Lower lobe of right lung (tissue), 2 donors: ENCODE results near the gene FGF5. TPM values are rescaled to one million over a fixed set of nuclear protein-coding genes. Genes with fewer than 3 reads are reported as not detected.
"Not testable (repeated sequence)": the region's sequence is repeated elsewhere in the genome, so short reads cannot be mapped to it uniquely, and the experiment has no call there.

Experiments used
- ATAC-seq, 2 donors: fragments of 200-7000 bp; cut with Tn5 transposase; one replicate each; pipeline ENCODE4 v1.9.1; 2020 to 2022; ENCODE audit warnings: mild to moderate bottlenecking in 2 of 2, moderate library complexity in 2 of 2
- DNase-seq: peaks from one replicate; pipeline ENCODE4 v3.0.0-alpha.2; 2020
- H3K27ac ChIP-seq: fragments of 200-600 bp; one replicate; pipeline ENCODE4 v1.8.0; 2022
- H3K27me3 ChIP-seq: fragments of 200-600 bp; one replicate; pipeline ENCODE4 v1.8.0; 2022; ENCODE audit warnings: low read depth
- H3K36me3 ChIP-seq: fragments of 200-600 bp; one replicate; pipeline ENCODE4 v1.8.0; 2022; ENCODE audit warnings: mild to moderate bottlenecking
- H3K4me1 ChIP-seq: fragments of 200-600 bp; one replicate; pipeline ENCODE4 v1.8.0; 2022
- H3K4me3 ChIP-seq: fragments of 200-600 bp; one replicate; pipeline ENCODE4 v1.8.0; 2022; ENCODE audit warnings: mild to moderate bottlenecking
- H3K9me3 ChIP-seq: fragments of 200-600 bp; one replicate; pipeline ENCODE4 v1.8.0; 2022
- CTCF ChIP-seq: fragments of 200-600 bp; IDR thresholded peaks from one replicate; pipeline ENCODE4 v1.8.0; 2022; ENCODE audit warnings: antibody characterized with exemption, mild to moderate bottlenecking
- intact Hi-C: fragments of 100-400 bp; cut with DNase I; formaldehyde crosslinking; loops from one replicate; pipeline ENCODE4 v1.11.0; 2022
- total RNA-seq: library from RNA; stranded (reverse); fragmentation: NEBNext Ultra II Directional; extraction: Animal tissue kit (Norgen Biotek cat#: 25700); gene quantifications from one replicate; pipeline ENCODE4 v1.2.1, GENCODE V29; 2021
- donor health status: DM: no; HTN: yes; CAD: no; lungs with severe emphysema.

FGF5 gene
- total RNA-seq, 1 donor from 2014 or later: not detected

- Histone ChIP-seq H3K9me3 (no peaks in the 10 kb centered on the region), H3K27me3 (peaks cover 4% of the 10 kb centered on the region), H3K36me3 (no peaks in the 10 kb centered on the region), H3K4me1 (no peaks in the 10 kb centered on the region), H3K4me3 (no peak overlapping the region), H3K27ac (no peak overlapping the region)
- ATAC-seq (no peak), DNase-seq (no peak)
- intact Hi-C loops: no loop called here
- TF ChIP-seq CTCF: no peak
Measured at GRCh38 chr4:80309294-80310004, 43.0 kb downstream of the FGF5 start.

GRCh38 chr4:80311130-80311529 is 44.7 kb downstream of the FGF5 start:
- Histone ChIP-seq H3K9me3 (no peaks in the 10 kb centered on the region), H3K27ac (no peak overlapping the region), H3K36me3 (no peaks in the 10 kb centered on the region), H3K4me1 (no peaks in the 10 kb centered on the region), H3K4me3 (no peak overlapping the region), H3K27me3 (peaks cover 4% of the 10 kb centered on the region)
- DNase-seq: no peak
- no peak for ATAC-seq
- intact Hi-C loops: no loop called here
- no peak for TF ChIP-seq CTCF

GRCh38 chr4:80312124-80312523 is 45.7 kb downstream of the FGF5 start:
- Histone ChIP-seq H3K36me3 (no peaks in the 10 kb centered on the region), H3K4me1 (no peaks in the 10 kb centered on the region), H3K4me3 (no peak overlapping the region), H3K27ac (no peak overlapping the region), H3K9me3 (no peaks in the 10 kb centered on the region), H3K27me3 (peaks cover 4% of the 10 kb centered on the region)
- TF ChIP-seq CTCF: no peak
- DNase-seq (no peak), ATAC-seq (no peak)
- intact Hi-C loops: no loop called here

GRCh38 chr4:80313627-80314026 is 47.2 kb downstream of the FGF5 start:
- no peaks in the 10 kb centered on the region for H3K27me3 ChIP-seq
- H3K4me3 ChIP-seq: no peak overlapping the region
- no peaks in the 10 kb centered on the region for H3K36me3 ChIP-seq
- ATAC-seq: no peak
- DNase-seq: no peak
- intact Hi-C loops: no loop called here
- H3K9me3 ChIP-seq: no peaks in the 10 kb centered on the region
- no peak overlapping the region for H3K27ac ChIP-seq
- H3K4me1 ChIP-seq: no peaks in the 10 kb centered on the region
- TF ChIP-seq CTCF: no peak

- intact Hi-C loops, DNase-seq: not testable (repeated sequence)
Measured at GRCh38 chr4:80315848-80316247, 49.4 kb downstream of the FGF5 start.

GRCh38 chr4:80321341-80321740 is 54.9 kb downstream of the FGF5 start:
- no peaks in the 10 kb centered on the region for H3K9me3 ChIP-seq
- no peaks in the 10 kb centered on the region for H3K36me3 ChIP-seq
- H3K4me3 ChIP-seq: no peak overlapping the region
- H3K27ac ChIP-seq: no peak overlapping the region
- intact Hi-C loops: no loop called here
- H3K4me1 ChIP-seq: no peaks in the 10 kb centered on the region
- TF ChIP-seq CTCF: no peak
- ATAC-seq (no peak), DNase-seq (no peak)
- H3K27me3 ChIP-seq: no peaks in the 10 kb centered on the region

More at GRCh38 chr4:80315848-80316247, 49.4 kb downstream of the FGF5 start:
- ATAC-seq, H3K9me3 ChIP-seq, H3K4me1 ChIP-seq, H3K4me3 ChIP-seq, H3K36me3 ChIP-seq, H3K27me3 ChIP-seq, H3K27ac ChIP-seq: not testable (repeated sequence)
